HEK293 (cell line): ENCODE data around the gene NSUN4.
"Not testable (repeated sequence)": the region's sequence is repeated elsewhere in the genome, so short reads cannot be mapped to it uniquely, and the experiment has no call there.

ENCODE experiments used
- CTCF ChIA-PET: fragments of 350-600 bp; formaldehyde crosslinking; extraction: SDS; loops from one replicate; lab custom pipeline; 2021; ENCODE audit warnings: antibody characterized with exemption; lab: Yijun Ruan, JAX
- POLR2A ChIA-PET: fragments of 300-600 bp; formaldehyde crosslinking; extraction: SDS; loops from one replicate; lab custom pipeline; 2020; ENCODE audit warnings: antibody characterized with exemption, inconsistent platforms; lab: Yijun Ruan, JAX
- H3K27ac ChIP-seq: fragments of 200-500 bp; sonication (Bioruptor generic); 2 replicates; pipeline ENCODE4 v1.5.1; 2014; ENCODE audit warnings: low read depth, low read length, control low read depth, inconsistent platforms; ENCODE audit errors: extremely low read depth
- H3K36me3 ChIP-seq, 2 experiments: fragments of 200-500 bp in 1 of 2; sonication (Bioruptor generic) in 1 of 2; 1 replicate in 1 of 2; 2 replicates in 1 of 2; pipeline ENCODE4 v1.5.1; 2014 to 2017; ENCODE audit warnings: inconsistent platforms in 2 of 2, low read length in 2 of 2; ENCODE audit not compliant: control insufficient read depth in 2 of 2, insufficient read depth in 1 of 2
- H3K4me1 ChIP-seq: fragments of 200-500 bp; sonication (Bioruptor generic); 2 replicates; pipeline ENCODE4 v1.5.1; 2014; ENCODE audit warnings: mild to moderate bottlenecking, low read length, inconsistent platforms; ENCODE audit not compliant: control insufficient read depth, insufficient read depth
- H3K4me3 ChIP-seq: 2 replicates; pipeline ENCODE4 v1.5.1; 2011; ENCODE audit warnings: low read depth, mild to moderate bottlenecking, control low read depth, low read length, moderate library complexity
- H3K9me3 ChIP-seq: fragments of 200-500 bp; sonication (Bioruptor generic); 2 replicates; pipeline ENCODE4 v1.5.1; 2014; ENCODE audit warnings: low read depth, low read length, inconsistent platforms; ENCODE audit not compliant: control insufficient read depth, insufficient read depth
- BCL11A ChIP-seq: fragments of 450-650 bp; formaldehyde crosslinking; IDR thresholded peaks from 2 replicates; pipeline ENCODE4 v1.5.1; 2016; ENCODE audit warnings: low read depth, missing biosample characterization, missing genetic modification characterization
- EGR2 ChIP-seq: fragments of 450-650 bp; formaldehyde crosslinking; IDR thresholded peaks from 2 replicates; pipeline ENCODE4 v1.5.1; 2016; ENCODE audit warnings: low read depth, missing biosample characterization, missing genetic modification characterization
- ELK4 ChIP-seq: IDR thresholded peaks from 2 replicates; pipeline ENCODE4 v1.6.1; 2011; ENCODE audit warnings: mild to moderate bottlenecking, low read depth, low read length, borderline replicate concordance
- GLI2 ChIP-seq: fragments of 450-650 bp; formaldehyde crosslinking; IDR thresholded peaks from 2 replicates; pipeline ENCODE4; 2017; ENCODE audit warnings: missing biosample characterization, missing genetic modification characterization, low read depth, borderline replicate concordance
- KLF10 ChIP-seq: fragments of 450-650 bp; IDR thresholded peaks from 2 replicates; pipeline ENCODE4 v1.5.1; 2018; ENCODE audit warnings: missing biosample characterization, mild to moderate bottlenecking, missing genetic modification characterization
- PRDM1 ChIP-seq: fragments of 450-650 bp; formaldehyde crosslinking; IDR thresholded peaks from 2 replicates; pipeline ENCODE4; 2016; ENCODE audit warnings: missing biosample characterization, missing genetic modification characterization
- SP2 ChIP-seq: fragments of 450-650 bp; formaldehyde crosslinking; IDR thresholded peaks from 2 replicates; pipeline ENCODE4 v1.5.1; 2016; ENCODE audit warnings: missing biosample characterization, missing genetic modification characterization
- WT1 ChIP-seq: fragments of 450-650 bp; formaldehyde crosslinking; IDR thresholded peaks from 2 replicates; pipeline ENCODE4 v1.5.1; 2016; ENCODE audit warnings: missing biosample characterization, missing genetic modification characterization
- ZEB2 ChIP-seq: fragments of 450-650 bp; formaldehyde crosslinking; IDR thresholded peaks from 2 replicates; pipeline ENCODE4 v1.5.1; 2016; ENCODE audit warnings: missing biosample characterization, missing genetic modification characterization
- ZFP37 ChIP-seq: fragments of 450-650 bp; formaldehyde crosslinking; IDR thresholded peaks from 2 replicates; pipeline ENCODE4 v1.5.1; 2016; ENCODE audit warnings: missing biosample characterization, missing genetic modification characterization
- ZNF121 ChIP-seq: fragments of 450-650 bp; formaldehyde crosslinking; IDR thresholded peaks from 2 replicates; pipeline ENCODE4 v1.5.1; 2016; ENCODE audit warnings: missing biosample characterization, missing genetic modification characterization
- ZNF132 ChIP-seq: fragments of 450-650 bp; formaldehyde crosslinking; IDR thresholded peaks from 2 replicates; pipeline ENCODE4 v1.5.1; 2017; ENCODE audit warnings: missing biosample characterization, missing genetic modification characterization, borderline replicate concordance
- ZNF157 ChIP-seq: fragments of 450-650 bp; formaldehyde crosslinking; IDR thresholded peaks from 2 replicates; pipeline ENCODE4 v1.5.1; 2016; ENCODE audit warnings: missing biosample characterization, missing genetic modification characterization
- ZNF292 ChIP-seq: fragments of 450-650 bp; formaldehyde crosslinking; IDR thresholded peaks from 2 replicates; pipeline ENCODE4 v1.5.1; 2016; ENCODE audit warnings: low read depth, missing biosample characterization, missing genetic modification characterization, borderline replicate concordance
- ZNF366 ChIP-seq: fragments of 450-650 bp; formaldehyde crosslinking; conservative IDR thresholded peaks from 2 replicates; pipeline ENCODE4 v1.5.1; 2016; ENCODE audit warnings: missing biosample characterization, missing genetic modification characterization
- ZNF404 ChIP-seq: fragments of 450-650 bp; formaldehyde crosslinking; IDR thresholded peaks from 2 replicates; pipeline ENCODE4 v1.5.1; 2017; ENCODE audit warnings: missing biosample characterization, missing genetic modification characterization
- ZNF530 ChIP-seq: fragments of 450-650 bp; formaldehyde crosslinking; IDR thresholded peaks from 2 replicates; pipeline ENCODE4 v1.5.1; 2016; ENCODE audit warnings: low read depth, missing biosample characterization, missing genetic modification characterization
- ZNF624 ChIP-seq: fragments of 450-650 bp; formaldehyde crosslinking; IDR thresholded peaks from 2 replicates; pipeline ENCODE4 v1.5.1; 2017; ENCODE audit warnings: missing biosample characterization, missing genetic modification characterization
- ZNF654 ChIP-seq: fragments of 450-650 bp; formaldehyde crosslinking; IDR thresholded peaks from 2 replicates; pipeline ENCODE4 v1.5.1; 2016; ENCODE audit warnings: low read depth, missing biosample characterization, missing genetic modification characterization
- ZNF664 ChIP-seq: fragments of 450-650 bp; formaldehyde crosslinking; IDR thresholded peaks from 2 replicates; pipeline ENCODE4 v1.5.1; 2016; ENCODE audit warnings: missing biosample characterization, missing genetic modification characterization
- ZNF777 ChIP-seq: fragments of 450-650 bp; formaldehyde crosslinking; IDR thresholded peaks from 2 replicates; pipeline ENCODE4 v1.5.1; 2017; ENCODE audit warnings: missing biosample characterization, missing genetic modification characterization, borderline replicate concordance
- TF ChIP-seq, protein P1 (sequence below): fragments of 450-650 bp; formaldehyde crosslinking; IDR thresholded peaks from 2 replicates; pipeline ENCODE4 v1.5.0; 2017; ENCODE audit warnings: missing biosample characterization, missing genetic modification characterization, borderline replicate concordance

Gene NSUN4

GRCh38 chr1:46335081-46335480 lies 5.5 kb upstream of the NSUN4 start:
- CTCF ChIA-PET, result interaction anchor here (0.5 to 1.2 kb wide), 4 partner anchors 12 to 703 kb away, joined by 3 to 6 read pairs (median 4); no protein-coding TSS in a partner anchor
- no peaks in the 10 kb centered on the region for H3K36me3 ChIP-seq
- H3K4me3 ChIP-seq, result no peak overlapping the region
- POLR2A ChIA-PET, result no interaction called here
- no peak overlapping the region for H3K27ac ChIP-seq
- no peaks in the 10 kb centered on the region for H3K9me3 ChIP-seq
- H3K4me1 ChIP-seq, result no peaks in the 10 kb centered on the region; the same call in none of the 2 replicates
- TF ChIP-seq ZNF664 (no peak), ZNF121 (tag by site-specific recombination) (no peak), ZNF624 (tag by site-specific recombination) (no peak), ZEB2 (tag by site-specific recombination) (no peak), SP2 (no peak), PRDM1 (no peak), ZNF292 (no peak), ELK4 (no peak), ZNF404 (no peak), EGR2 (no peak), ZNF654 (tag by site-specific recombination) (no peak), ZNF132 (tag by site-specific recombination) (no peak), ZFP37 (tag by site-specific recombination) (no peak)
- TF ChIP-seq, protein P1, sequence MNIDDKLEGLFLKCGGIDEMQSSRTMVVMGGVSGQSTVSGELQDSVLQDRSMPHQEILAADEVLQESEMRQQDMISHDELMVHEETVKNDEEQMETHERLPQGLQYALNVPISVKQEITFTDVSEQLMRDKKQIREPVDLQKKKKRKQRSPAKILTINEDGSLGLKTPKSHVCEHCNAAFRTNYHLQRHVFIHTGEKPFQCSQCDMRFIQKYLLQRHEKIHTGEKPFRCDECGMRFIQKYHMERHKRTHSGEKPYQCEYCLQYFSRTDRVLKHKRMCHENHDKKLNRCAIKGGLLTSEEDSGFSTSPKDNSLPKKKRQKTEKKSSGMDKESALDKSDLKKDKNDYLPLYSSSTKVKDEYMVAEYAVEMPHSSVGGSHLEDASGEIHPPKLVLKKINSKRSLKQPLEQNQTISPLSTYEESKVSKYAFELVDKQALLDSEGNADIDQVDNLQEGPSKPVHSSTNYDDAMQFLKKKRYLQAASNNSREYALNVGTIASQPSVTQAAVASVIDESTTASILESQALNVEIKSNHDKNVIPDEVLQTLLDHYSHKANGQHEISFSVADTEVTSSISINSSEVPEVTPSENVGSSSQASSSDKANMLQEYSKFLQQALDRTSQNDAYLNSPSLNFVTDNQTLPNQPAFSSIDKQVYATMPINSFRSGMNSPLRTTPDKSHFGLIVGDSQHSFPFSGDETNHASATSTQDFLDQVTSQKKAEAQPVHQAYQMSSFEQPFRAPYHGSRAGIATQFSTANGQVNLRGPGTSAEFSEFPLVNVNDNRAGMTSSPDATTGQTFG (tag by site-specific recombination), result no peak
- TF ChIP-seq, all 188 proteins: peak for 0

DNA sequence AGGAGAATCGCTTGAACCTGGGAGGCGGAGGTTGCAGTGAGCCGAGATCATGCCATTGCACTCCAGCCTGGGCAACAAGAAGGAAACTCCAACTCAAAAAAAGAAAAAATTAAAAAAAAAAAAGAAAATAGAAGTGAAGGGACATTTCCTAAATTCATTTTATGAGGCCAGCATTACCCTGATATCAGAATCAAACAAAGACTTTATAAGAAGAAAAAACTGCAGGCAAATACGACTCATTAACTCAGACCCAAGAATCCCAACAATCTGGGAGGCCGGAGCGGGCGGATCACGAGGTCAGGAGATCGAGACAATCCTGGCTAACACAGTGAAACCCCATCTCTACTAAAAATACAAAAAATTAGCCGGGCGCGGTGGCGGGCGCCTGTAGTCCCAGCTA lies 3.2 kb upstream of the NSUN4 start:
- H3K9me3 ChIP-seq, H3K4me3 ChIP-seq, CTCF ChIA-PET, H3K27ac ChIP-seq, H3K4me1 ChIP-seq, POLR2A ChIA-PET, H3K36me3 ChIP-seq: not testable (repeated sequence)

DNA sequence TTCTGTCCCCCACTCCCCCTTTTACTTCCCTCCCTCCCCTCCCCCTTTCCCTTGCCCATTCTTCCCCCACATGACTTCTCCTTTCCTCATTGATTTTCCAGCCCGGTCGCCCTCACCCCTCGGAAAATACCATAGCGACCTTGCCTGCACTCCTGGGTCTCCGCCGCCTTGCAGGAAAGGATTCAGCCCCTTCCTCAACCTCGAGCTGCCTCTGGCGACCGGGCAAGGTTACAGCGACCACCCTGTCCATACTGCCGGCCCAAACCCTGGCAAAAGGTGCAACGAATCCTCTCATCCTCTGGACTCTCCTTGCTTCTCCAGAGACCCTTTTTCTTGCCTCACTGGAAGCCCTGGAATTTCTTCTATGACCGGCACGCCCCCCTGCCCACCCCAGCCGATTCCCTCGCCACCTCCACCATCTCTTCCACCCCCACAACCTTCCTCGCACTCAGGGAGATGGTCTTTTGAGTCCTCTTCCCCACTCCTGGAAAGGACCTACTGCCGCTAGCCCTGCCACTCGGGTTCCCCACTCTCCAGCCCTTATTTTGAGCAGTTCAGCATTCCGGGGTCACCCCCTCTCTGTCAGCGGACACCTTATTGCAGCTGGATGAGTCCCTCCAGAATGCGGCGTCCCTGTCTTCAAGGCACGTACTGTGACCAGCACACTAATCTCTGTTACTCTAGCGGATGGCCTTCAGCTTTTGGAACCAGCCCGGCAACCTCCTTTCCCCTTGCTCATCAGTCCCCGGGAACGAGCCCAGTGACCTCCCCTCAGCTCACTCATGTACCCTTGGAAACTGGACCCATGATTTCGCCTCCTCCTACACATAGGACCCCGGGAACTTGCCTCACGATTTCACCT lies 846 bp downstream of the NSUN4 start:
- Histone ChIP-seq H3K4me1 (no peaks in the 10 kb centered on the region; the same call in none of the 2 replicates), H3K36me3 (peaks cover 0 to 41% of the 10 kb centered on the region in 2 experiments; a peak in 2 of 3 replicates), H3K4me3 (peak overlapping the region; percentile 78), H3K9me3 (no peaks in the 10 kb centered on the region), H3K27ac (peak overlapping the region; percentile 81; the same call in 1 of the 2 replicates)
- ChIA-PET CTCF (interaction anchor here (0.5 to 2.6 kb wide), 12 partner anchors 8 to 363 kb away, joined by 3 to 14 read pairs (median 4); partner anchors contain the start of genes LRRC41 and UQCRH), POLR2A (interaction anchor here (0.6 to 2.2 kb wide), 3 partner anchors 23 to 217 kb away, joined by 4 to 24 read pairs (median 6); partner anchors contain the start of genes LRRC41 and UQCRH)
- TF ChIP-seq ZNF777 (tag by site-specific recombination) (no peak), ZNF366 (tag by site-specific recombination) (no peak; the same call in 1 of the 2 replicates), ZNF530 (no peak), KLF10 (no peak), GLI2 (tag by site-specific recombination) (no peak), ZNF157 (0 out of 2 replicates have a peak, but pooled peaks have one; percentile 4), WT1 (0 out of 2 replicates have a peak, but pooled peaks have one; percentile 5), BCL11A (peak; percentile 22; the same call in 1 of the 2 replicates)
